HCT116 (cell line): ENCODE measurements around the gene LRRC70. TPM values are rescaled to one million over a fixed set of nuclear protein-coding genes. Genes with fewer than 3 reads are reported as not detected.

ENCODE experiments used
- ATAC-seq: fragments of 200-7000 bp; cut with Tn5 transposase; 2 replicates; pipeline ENCODE4 v1.9.1; 2020; ENCODE audit warnings: mild to moderate bottlenecking, moderate library complexity
- BruUV-seq: library from RNA; stranded (reverse); fragments of 400-500 nt; replicated peaks from 2 replicates; lab custom pipeline; 2021; lab: Mats Ljungman, UMichigan
- CTCF ChIA-PET: fragments of 300-600 bp; sonication (Branson Sonifier 250); formaldehyde crosslinking; loops from one replicate; lab custom pipeline; 2021; ENCODE audit warnings: antibody characterized with exemption; lab: Charles Lee
- POLR2A ChIA-PET: fragments of 300-600, 350-600 bp; sonication (Branson Sonifier 250); formaldehyde crosslinking; loops from one replicate; lab custom pipeline; 2021; ENCODE audit warnings: antibody characterized with exemption; lab: Charles Lee
- RAD21 ChIA-PET, 2 experiments: fragments of 300-600 bp; sonication (Branson Sonifier 250); formaldehyde crosslinking; loops; one replicate each; lab custom pipeline; 2023; ENCODE audit warnings: low total read pairs in 2 of 2; ENCODE audit not compliant: uncharacterized antibody in 2 of 2, unreplicated experiment in 2 of 2, low non-redundant PET in 1 of 2; lab: Charles Lee
- DNase-seq: peaks from one replicate; pipeline ENCODE4 v3.0.0-alpha.2; 2010; ENCODE audit warnings: low read depth, low spot score
- H2AFZ ChIP-seq: fragments of 200-600 bp; shearing (Covaris generic), sonication (generic); 2 replicates; pipeline ENCODE4 v1.6.1; 2017; ENCODE audit warnings: low read depth, mixed run types, mixed read lengths, antibody characterized with exemption, low read length; ENCODE audit not compliant: poor library complexity, severe bottlenecking
- H3K27ac ChIP-seq: 2 replicates; pipeline ENCODE4 v1.5.1; 2012; ENCODE audit warnings: low read depth, low read length
- H3K27me3 ChIP-seq: fragments of 200-600 bp; sonication (generic); 2 replicates; pipeline ENCODE4 v1.6.1; 2016; ENCODE audit warnings: mixed run types, low read length, mixed read lengths; ENCODE audit not compliant: insufficient read depth
- H3K36me3 ChIP-seq, 2 experiments: fragments of 200-500 bp in 1 of 2; fragments of 200-600 bp in 1 of 2; sonication (Bioruptor generic) in 1 of 2; sonication (generic) in 1 of 2; 2 replicates each; pipeline versions ENCODE4 v1.5.1 to v1.6.1; 2014 to 2016; ENCODE audit warnings: low read length in 2 of 2, inconsistent platforms in 1 of 2, mixed read lengths in 1 of 2, mixed run types in 1 of 2; ENCODE audit not compliant: insufficient read depth in 2 of 2, control insufficient read depth in 1 of 2
- H3K4me1 ChIP-seq, 2 experiments: fragments of 200-600 bp in 1 of 2; sonication (generic) in 1 of 2; 2 replicates each; pipeline versions ENCODE4 v1.5.1 to v1.6.1; 2012 to 2017; ENCODE audit warnings: low read length in 2 of 2, inconsistent platforms in 1 of 2, mild to moderate bottlenecking in 1 of 2, mixed read lengths in 1 of 2, mixed run types in 1 of 2, moderate library complexity in 1 of 2; ENCODE audit not compliant: insufficient read depth in 2 of 2, control insufficient read depth in 1 of 2
- H3K4me2 ChIP-seq: fragments of 200-600 bp; sonication (generic); 2 replicates; pipeline ENCODE4 v1.6.1; 2017; ENCODE audit warnings: mixed run types, low read length, mixed read lengths
- H3K4me3 ChIP-seq, 2 experiments: fragments of 200-600 bp in 1 of 2; sonication (generic) in 1 of 2; replicated peaks in 1 of 2; 2 replicates each; pipeline ENCODE4 v1.5.1; 2011 to 2016; ENCODE audit warnings: low read length in 2 of 2, control low read depth in 1 of 2, low read depth in 1 of 2, mild to moderate bottlenecking in 1 of 2, mixed read lengths in 1 of 2, mixed run types in 1 of 2
- H3K79me2 ChIP-seq: fragments of 200-600 bp; sonication (generic); 2 replicates; pipeline ENCODE4 v1.6.1; 2017; ENCODE audit warnings: mild to moderate bottlenecking, mixed run types, low read length, moderate library complexity, mixed read lengths; ENCODE audit not compliant: insufficient read depth
- H3K9ac ChIP-seq: fragments of 200-600 bp; sonication (generic); 2 replicates; pipeline ENCODE4 v1.6.1; 2016; ENCODE audit warnings: low read length, mixed read lengths
- H3K9me2 ChIP-seq: fragments of 200-600 bp; sonication (generic), shearing (Covaris generic); 2 replicates; pipeline ENCODE4 v1.6.1; 2017; ENCODE audit warnings: mixed run types, mild to moderate bottlenecking, moderate library complexity; ENCODE audit not compliant: insufficient read depth
- H3K9me3 ChIP-seq, 2 experiments: fragments of 200-500 bp in 1 of 2; fragments of 200-600 bp in 1 of 2; sonication (Bioruptor generic) in 1 of 2; sonication (generic) in 1 of 2; 2 replicates each; pipeline ENCODE4 v1.6.1; 2014 to 2017; ENCODE audit warnings: low read length in 2 of 2, mixed read lengths in 2 of 2, inconsistent platforms in 1 of 2, low read depth in 1 of 2, mild to moderate bottlenecking in 1 of 2, mixed run types in 1 of 2, moderate library complexity in 1 of 2; ENCODE audit not compliant: control insufficient read depth in 1 of 2, insufficient read depth in 1 of 2
- H4K20me1 ChIP-seq: fragments of 200-600 bp; sonication (generic), shearing (Covaris generic); 2 replicates; pipeline ENCODE4 v1.6.1; 2017; ENCODE audit warnings: mixed run types, mild to moderate bottlenecking, moderate library complexity; ENCODE audit not compliant: insufficient read depth
- CBX3 ChIP-seq: IDR thresholded peaks from 2 replicates; pipeline ENCODE4 v1.6.1; 2012; ENCODE audit warnings: low read depth
- CEBPB ChIP-seq: IDR thresholded peaks from 2 replicates; pipeline ENCODE4 v1.6.1; 2012; ENCODE audit warnings: low read depth
- EGR1 ChIP-seq: IDR thresholded peaks from 2 replicates; pipeline ENCODE4 v1.6.1; 2012; ENCODE audit warnings: low read depth
- EZH2phosphoT487 ChIP-seq: fragments of 200-600 bp; IDR thresholded peaks from 2 replicates; pipeline ENCODE4 v1.6.1; 2018; ENCODE audit warnings: antibody characterized with exemption, borderline replicate concordance
- FOSL1 ChIP-seq: IDR thresholded peaks from 2 replicates; pipeline ENCODE4 v1.6.1; 2012; ENCODE audit warnings: low read depth
- JUND ChIP-seq: IDR thresholded peaks from 2 replicates; pipeline ENCODE4 v1.6.1; 2012
- MAX ChIP-seq: IDR thresholded peaks from 2 replicates; pipeline ENCODE4 v1.6.1; 2012
- POLR2AphosphoS5 ChIP-seq: IDR thresholded peaks from 2 replicates; pipeline ENCODE4 v1.6.1; 2011; ENCODE audit warnings: mild to moderate bottlenecking, low read depth, low read length, moderate library complexity
- RAD21 ChIP-seq: IDR thresholded peaks from 2 replicates; pipeline ENCODE4 v1.6.1; 2012; ENCODE audit warnings: low read depth, mild to moderate bottlenecking
- SIN3A ChIP-seq: IDR thresholded peaks from 2 replicates; pipeline ENCODE4 v1.6.1; 2012; ENCODE audit warnings: low read depth
- SP1 ChIP-seq: IDR thresholded peaks from 2 replicates; pipeline ENCODE4 v1.6.1; 2012; ENCODE audit warnings: low read depth
- SRF ChIP-seq: IDR thresholded peaks from 2 replicates; pipeline ENCODE4 v1.6.1; 2012; ENCODE audit warnings: low read depth
- TCF7L2 ChIP-seq: IDR thresholded peaks from 2 replicates; pipeline ENCODE4 v1.7.0; 2011; ENCODE audit warnings: borderline replicate concordance, inconsistent platforms; ENCODE audit not compliant: insufficient read depth, insufficient read length; ENCODE audit errors: extremely low read depth
- YY1 ChIP-seq: IDR thresholded peaks from 2 replicates; pipeline ENCODE4 v1.6.1; 2011; ENCODE audit warnings: low read length, low read depth, moderate library complexity, mild to moderate bottlenecking; ENCODE audit not compliant: insufficient replicate concordance; ENCODE audit errors: extremely low read depth
- ZFX ChIP-seq: fragments of 450-650 bp; IDR thresholded peaks from 2 replicates; pipeline ENCODE4 v1.6.1; 2017
- ZNF274 ChIP-seq: fragments of 200-500 bp; sonication (Bioruptor generic); IDR thresholded peaks from 2 replicates; pipeline ENCODE4 v1.6.1; 2014; ENCODE audit warnings: mild to moderate bottlenecking, low read depth, low read length, inconsistent platforms
- intact Hi-C: fragments of 100-400 bp; cut with micrococcal nuclease; formaldehyde crosslinking; loops from 2 replicates; pipeline ENCODE4 v1.10.0; 2022
- total RNA-seq: library from RNA; stranded (reverse); gene quantifications from one replicate; pipeline ENCODE4 v1.2.1, GENCODE V29; 2021; ENCODE audit not compliant: unreplicated experiment
- TF ChIP-seq, protein P1 (sequence below): IDR thresholded peaks from 2 replicates; pipeline ENCODE4 v1.6.1; 2011; ENCODE audit warnings: mild to moderate bottlenecking, low read length, moderate library complexity; ENCODE audit not compliant: insufficient replicate concordance; ENCODE audit errors: extremely low read depth

Gene LRRC70
- total RNA-seq, 1 experiment from 2014 or later: 0.37 TPM

DNA sequence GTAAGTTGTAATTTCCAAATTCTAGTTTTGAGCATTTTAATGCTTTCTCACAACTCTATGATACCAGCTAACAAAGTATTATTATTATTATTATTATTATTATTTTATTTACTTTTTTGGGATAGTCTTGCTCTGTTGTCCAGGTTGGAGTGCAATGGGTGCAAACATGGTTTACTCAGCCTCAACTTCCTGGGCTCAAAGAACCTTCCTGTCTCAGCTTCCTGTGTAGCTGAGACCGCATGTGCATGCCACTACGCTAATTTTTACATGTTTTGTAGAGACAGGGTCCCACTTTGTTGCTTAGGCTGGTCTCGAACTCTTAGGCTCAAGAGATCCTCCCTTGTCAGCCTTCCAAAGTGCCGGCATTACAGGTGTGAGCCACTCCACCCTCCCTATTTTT is 27.0 kb downstream of the LRRC70 start:
- no peak overlapping the region for H3K9ac ChIP-seq
- ATAC-seq (no peak), DNase-seq (no peak)
- H3K27me3 ChIP-seq: no peaks in the 10 kb centered on the region
- H4K20me1 ChIP-seq: no peaks in the 10 kb centered on the region
- H3K36me3 ChIP-seq: no peaks in the 10 kb centered on the region; a peak in 1 of 4 replicates
- no peak overlapping the region for H2AFZ ChIP-seq
- H3K9me3 ChIP-seq: no peaks in the 10 kb centered on the region
- no TSS peak for BruUV-seq
- ChIA-PET RAD21 (no interaction called here), CTCF (no interaction called here), POLR2A (no interaction called here)
- H3K79me2 ChIP-seq: no peaks in the 10 kb centered on the region; the same call in 1 of the 2 replicates
- no peak overlapping the region for H3K4me2 ChIP-seq
- intact Hi-C loops: no loop called here
- no peak for TF ChIP-seq CEBPB
- TF ChIP-seq EGR1: no peak
- no peak for TF ChIP-seq EZH2phosphoT487
- TF ChIP-seq, protein P1, sequence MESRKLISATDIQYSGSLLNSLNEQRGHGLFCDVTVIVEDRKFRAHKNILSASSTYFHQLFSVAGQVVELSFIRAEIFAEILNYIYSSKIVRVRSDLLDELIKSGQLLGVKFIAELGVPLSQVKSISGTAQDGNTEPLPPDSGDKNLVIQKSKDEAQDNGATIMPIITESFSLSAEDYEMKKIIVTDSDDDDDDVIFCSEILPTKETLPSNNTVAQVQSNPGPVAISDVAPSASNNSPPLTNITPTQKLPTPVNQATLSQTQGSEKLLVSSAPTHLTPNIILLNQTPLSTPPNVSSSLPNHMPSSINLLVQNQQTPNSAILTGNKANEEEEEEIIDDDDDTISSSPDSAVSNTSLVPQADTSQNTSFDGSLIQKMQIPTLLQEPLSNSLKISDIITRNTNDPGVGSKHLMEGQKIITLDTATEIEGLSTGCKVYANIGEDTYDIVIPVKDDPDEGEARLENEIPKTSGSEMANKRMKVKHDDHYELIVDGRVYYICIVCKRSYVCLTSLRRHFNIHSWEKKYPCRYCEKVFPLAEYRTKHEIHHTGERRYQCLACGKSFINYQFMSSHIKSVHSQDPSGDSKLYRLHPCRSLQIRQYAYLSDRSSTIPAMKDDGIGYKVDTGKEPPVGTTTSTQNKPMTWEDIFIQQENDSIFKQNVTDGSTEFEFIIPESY: no peak
- no peak for TF ChIP-seq JUND
- TF ChIP-seq SRF: no peak
- H3K9me2 ChIP-seq: no peaks in the 10 kb centered on the region
- H3K4me3 ChIP-seq: no peak overlapping the region
- no peak overlapping the region for H3K27ac ChIP-seq
- no peaks in the 10 kb centered on the region for H3K4me1 ChIP-seq

- H4K20me1 ChIP-seq: no peaks in the 10 kb centered on the region
- H2AFZ ChIP-seq: no peak overlapping the region
- POLR2A ChIA-PET: no interaction called here
- H3K27ac ChIP-seq: no peak overlapping the region
- H3K9me3 ChIP-seq: no peaks in the 10 kb centered on the region
- no peak for ATAC-seq
- BruUV-seq: no TSS peak
- CTCF ChIA-PET: no interaction called here
- no peak overlapping the region for H3K4me2 ChIP-seq
- H3K9me2 ChIP-seq: no peaks in the 10 kb centered on the region
- H3K9ac ChIP-seq: no peak overlapping the region
- H3K79me2 ChIP-seq: no peaks in the 10 kb centered on the region
- intact Hi-C loops: no loop called here
- H3K4me1 ChIP-seq: no peaks in the 10 kb centered on the region
- no peaks in the 10 kb centered on the region; a peak in 1 of 4 replicates for H3K36me3 ChIP-seq
- no peak overlapping the region for H3K4me3 ChIP-seq
- no peaks in the 10 kb centered on the region for H3K27me3 ChIP-seq
- RAD21 ChIA-PET: no interaction called here
- DNase-seq: no peak
- TF ChIP-seq EZH2phosphoT487 (no peak), SP1 (no peak), YY1 (no peak), MAX (no peak), SRF (no peak), CEBPB (no peak), CBX3 (no peak), ZFX (no peak), POLR2AphosphoS5 (no peak), ZNF274 (no peak), TCF7L2 (no peak), FOSL1 (no peak), SIN3A (no peak), JUND (no peak), RAD21 (no peak)
- TF ChIP-seq, protein P1: no peak
These were observed 28.3 kb downstream of the LRRC70 start for GRCh38 chr5:62606878-62607277.
